GM18519 (cell line): ENCODE measurements around the gene PDE7B.

Experiments used
- ATAC-seq: cut with Tn5 transposase; IDR thresholded peaks from one replicate; pipeline ENCODE4 v1.9.1; 2021; ENCODE audit warnings: mild to moderate bottlenecking, moderate library complexity; ENCODE audit not compliant: unreplicated experiment, low FRiP score

PDE7B gene

GRCh38 chr6:135922174-135922573 lies 70.7 kb downstream of the PDE7B start:
- ATAC-seq = no peak

GRCh38 chr6:135922746-135923145 lies 71.2 kb downstream of the PDE7B start:
- no peak for ATAC-seq

GRCh38 chr6:135932651-135933050 lies 81.2 kb downstream of the PDE7B start:
- no peak for ATAC-seq

- ATAC-seq = no peak
These were observed 84.6 kb downstream of the PDE7B start for GRCh38 chr6:135935941-135936601.

GRCh38 chr6:135936606-135937005 lies 85.1 kb downstream of the PDE7B start:
- no peak for ATAC-seq

- no peak for ATAC-seq
These were observed 85.6 kb downstream of the PDE7B start for GRCh38 chr6:135937106-135937505.

GRCh38 chr6:135938576-135939207 lies 87.2 kb downstream of the PDE7B start:
- no peak for ATAC-seq

- no peak for ATAC-seq
These were observed 87.7 kb downstream of the PDE7B start for GRCh38 chr6:135939208-135939591.

- no peak for ATAC-seq
These were observed 89.2 kb downstream of the PDE7B start for GRCh38 chr6:135940616-135941167.

GRCh38 chr6:135941275-135942025 lies 89.9 kb downstream of the PDE7B start:
- ATAC-seq = no peak

GRCh38 chr6:135944120-135944519 lies 92.6 kb downstream of the PDE7B start:
- ATAC-seq = no peak

GRCh38 chr6:135946674-135947073 lies 95.2 kb downstream of the PDE7B start:
- no peak for ATAC-seq

GRCh38 chr6:135950669-135951068 lies 99.2 kb downstream of the PDE7B start:
- ATAC-seq = no peak

GRCh38 chr6:135951169-135951568 lies 99.7 kb downstream of the PDE7B start:
- ATAC-seq = no peak

- no peak for ATAC-seq
These were observed 102.3 kb downstream of the PDE7B start for GRCh38 chr6:135953818-135954217.

GRCh38 chr6:135955099-135955498 lies 103.6 kb downstream of the PDE7B start:
- ATAC-seq = no peak

GRCh38 chr6:135962731-135963130 lies 111.2 kb downstream of the PDE7B start:
- no peak for ATAC-seq

- ATAC-seq = no peak
These were observed 119.2 kb downstream of the PDE7B start for GRCh38 chr6:135970750-135971149.

GRCh38 chr6:135971351-135971750 lies 119.8 kb downstream of the PDE7B start:
- no peak for ATAC-seq

GRCh38 chr6:135972150-135972549 lies 120.6 kb downstream of the PDE7B start:
- ATAC-seq = no peak

- ATAC-seq = no peak
These were observed 121.1 kb downstream of the PDE7B start for GRCh38 chr6:135972586-135972985.
